DND-41 (cell line): ENCODE measurements around the gene C5orf52.
"Not testable (repeated sequence)": the region's sequence is repeated elsewhere in the genome, so short reads cannot be mapped to it uniquely, and the experiment has no call there.

ENCODE experiments used
- ATAC-seq: fragments of 200-7000 bp; cut with Tn5 transposase; 3 replicates; pipeline ENCODE4 v1.9.1; 2021; ENCODE audit warnings: low read depth; ENCODE audit not compliant: insufficient read depth
- DNase-seq: peaks from one replicate; pipeline ENCODE4 v3.0.0-alpha.2; 2020
- H2AFZ ChIP-seq: 2 replicates; pipeline ENCODE4 v1.6.0; 2012; ENCODE audit warnings: low read depth, low read length
- H3K27ac ChIP-seq: 2 replicates; pipeline ENCODE4 v1.5.1; 2012; ENCODE audit warnings: low read length, inconsistent platforms
- H3K27me3 ChIP-seq: fragments of 200-600 bp; sonication (generic); 2 replicates; pipeline ENCODE4 v1.6.0; 2012; ENCODE audit warnings: low read length, mild to moderate bottlenecking, inconsistent platforms; ENCODE audit not compliant: insufficient read depth, poor library complexity
- H3K36me3 ChIP-seq: 2 replicates; pipeline ENCODE4 v1.5.1; 2012; ENCODE audit warnings: low read length, inconsistent platforms; ENCODE audit not compliant: insufficient read depth
- H3K4me1 ChIP-seq: 2 replicates; pipeline ENCODE4 v1.5.1; 2012; ENCODE audit warnings: mild to moderate bottlenecking, low read length; ENCODE audit not compliant: insufficient read depth
- H3K4me2 ChIP-seq: 2 replicates; pipeline ENCODE4 v1.6.0; 2012; ENCODE audit warnings: mild to moderate bottlenecking, moderate library complexity, low read length, inconsistent platforms; ENCODE audit not compliant: insufficient read depth
- H3K4me3 ChIP-seq, 2 experiments: fragments of 200-600 bp in 1 of 2; shearing (Covaris generic) in 1 of 2; 2 replicates each; pipeline ENCODE4 v1.5.1; 2012 to 2016; ENCODE audit warnings: inconsistent platforms in 2 of 2, low read length in 2 of 2, mild to moderate bottlenecking in 2 of 2, low read depth in 1 of 2, moderate library complexity in 1 of 2
- H3K79me2 ChIP-seq: 2 replicates; pipeline ENCODE4 v1.6.0; 2012; ENCODE audit warnings: low read length, inconsistent platforms; ENCODE audit not compliant: insufficient read depth
- H3K9ac ChIP-seq: 2 replicates; pipeline ENCODE4 v1.6.0; 2012; ENCODE audit warnings: low read depth, mild to moderate bottlenecking, inconsistent platforms, low read length, moderate library complexity
- H3K9me3 ChIP-seq: 2 replicates; pipeline ENCODE4 v1.5.1; 2012; ENCODE audit warnings: low read length, moderate library complexity, mild to moderate bottlenecking, inconsistent platforms; ENCODE audit not compliant: insufficient read depth, severe bottlenecking
- H4K20me1 ChIP-seq: 2 replicates; pipeline ENCODE4 v1.6.0; 2012; ENCODE audit warnings: low read length; ENCODE audit not compliant: insufficient read depth
- EZH2 ChIP-seq: IDR thresholded peaks from 3 replicates; pipeline ENCODE4 v1.6.1; 2012; ENCODE audit warnings: borderline replicate concordance, low read depth, mild to moderate bottlenecking, moderate library complexity, low read length, inconsistent platforms; ENCODE audit not compliant: severe bottlenecking
- TF ChIP-seq, protein P1 (sequence below): IDR thresholded peaks from 2 replicates; pipeline ENCODE4 v1.5.1; 2012; ENCODE audit warnings: borderline replicate concordance, low read length, moderate library complexity, mild to moderate bottlenecking; ENCODE audit not compliant: poor library complexity, severe bottlenecking; ENCODE audit errors: extremely low read depth

Gene C5orf52

DNA sequence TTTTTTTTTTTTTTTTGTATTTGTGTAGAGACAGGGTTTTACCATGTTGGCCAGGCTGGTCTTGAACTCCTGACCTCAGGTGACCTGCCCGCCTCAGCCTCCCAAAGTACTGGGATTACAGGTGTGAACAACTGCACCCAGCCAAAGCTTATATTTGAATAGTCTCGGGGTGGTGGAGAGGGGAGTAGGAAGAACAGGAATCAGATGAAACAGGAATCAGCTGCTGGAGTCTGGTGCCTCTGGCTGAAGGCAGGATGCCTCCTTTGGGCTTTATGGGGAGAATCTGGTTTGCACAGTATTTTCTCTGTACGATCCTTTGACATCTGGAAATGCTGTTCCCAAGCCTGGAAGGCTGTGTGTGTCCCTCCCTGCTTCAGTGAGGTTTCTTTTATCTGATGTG lies 10.9 kb downstream of the C5orf52 start:
- Histone ChIP-seq H3K4me2 (no peak overlapping the region), H3K4me3 (no peak overlapping the region), H3K36me3 (no peaks in the 10 kb centered on the region), H3K4me1 (no peaks in the 10 kb centered on the region), H3K27ac (no peak overlapping the region), H4K20me1 (no peaks in the 10 kb centered on the region), H3K9ac (no peak overlapping the region), H2AFZ (no peak overlapping the region), H3K79me2 (no peaks in the 10 kb centered on the region), H3K9me3 (no peaks in the 10 kb centered on the region), H3K27me3 (no peaks in the 10 kb centered on the region)
- TF ChIP-seq, protein P1, sequence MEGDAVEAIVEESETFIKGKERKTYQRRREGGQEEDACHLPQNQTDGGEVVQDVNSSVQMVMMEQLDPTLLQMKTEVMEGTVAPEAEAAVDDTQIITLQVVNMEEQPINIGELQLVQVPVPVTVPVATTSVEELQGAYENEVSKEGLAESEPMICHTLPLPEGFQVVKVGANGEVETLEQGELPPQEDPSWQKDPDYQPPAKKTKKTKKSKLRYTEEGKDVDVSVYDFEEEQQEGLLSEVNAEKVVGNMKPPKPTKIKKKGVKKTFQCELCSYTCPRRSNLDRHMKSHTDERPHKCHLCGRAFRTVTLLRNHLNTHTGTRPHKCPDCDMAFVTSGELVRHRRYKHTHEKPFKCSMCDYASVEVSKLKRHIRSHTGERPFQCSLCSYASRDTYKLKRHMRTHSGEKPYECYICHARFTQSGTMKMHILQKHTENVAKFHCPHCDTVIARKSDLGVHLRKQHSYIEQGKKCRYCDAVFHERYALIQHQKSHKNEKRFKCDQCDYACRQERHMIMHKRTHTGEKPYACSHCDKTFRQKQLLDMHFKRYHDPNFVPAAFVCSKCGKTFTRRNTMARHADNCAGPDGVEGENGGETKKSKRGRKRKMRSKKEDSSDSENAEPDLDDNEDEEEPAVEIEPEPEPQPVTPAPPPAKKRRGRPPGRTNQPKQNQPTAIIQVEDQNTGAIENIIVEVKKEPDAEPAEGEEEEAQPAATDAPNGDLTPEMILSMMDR, result no peak
- no peak for TF ChIP-seq EZH2
- ATAC-seq, result no peak
- no peak for DNase-seq

DNA sequence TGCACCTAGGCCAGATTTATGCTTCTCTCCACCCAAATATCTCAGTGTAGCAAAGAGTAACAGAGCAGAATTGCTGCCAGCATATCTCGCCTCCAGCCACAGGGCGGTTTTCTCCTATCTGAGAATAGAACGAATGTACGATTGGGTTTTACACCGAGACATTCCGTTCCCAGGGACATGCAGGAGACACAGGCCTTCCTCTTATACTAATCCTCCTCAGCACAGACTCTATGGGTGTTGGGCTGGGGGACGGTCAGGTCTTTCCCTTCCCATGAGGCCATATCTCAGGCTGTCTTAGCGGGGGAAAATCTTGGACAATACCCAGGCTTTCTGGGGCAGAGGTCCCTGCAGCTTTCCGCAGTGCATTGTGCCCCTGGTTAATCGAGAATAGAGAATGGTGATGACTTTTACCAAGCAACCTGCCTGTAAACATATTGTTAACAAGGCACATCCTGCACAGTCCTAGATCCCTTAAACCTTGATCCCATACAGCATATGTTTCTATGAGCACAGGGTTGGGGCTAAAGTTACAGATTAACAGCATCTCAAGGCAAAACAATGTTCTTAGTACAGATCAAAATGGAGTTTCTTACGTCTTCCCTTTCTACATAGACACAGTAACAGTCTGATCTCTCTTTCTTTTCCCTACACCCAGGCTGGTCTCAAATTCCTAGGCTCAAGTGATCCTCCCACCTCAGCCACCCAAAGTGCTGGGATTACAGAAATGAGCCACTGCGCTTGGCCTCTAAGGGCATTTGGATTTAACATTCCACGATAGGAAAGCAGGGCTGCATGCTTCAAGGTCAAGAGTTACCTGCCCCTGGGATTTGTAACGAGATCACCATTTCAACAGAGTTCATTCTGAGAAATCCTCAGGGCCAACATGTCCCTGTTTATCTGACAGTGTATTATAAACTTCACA lies 15.2 kb downstream of the C5orf52 start:
- H3K79me2 ChIP-seq, DNase-seq, H2AFZ ChIP-seq, ATAC-seq, H3K27me3 ChIP-seq, H3K27ac ChIP-seq, H3K9ac ChIP-seq, H3K4me1 ChIP-seq, H3K9me3 ChIP-seq, H3K4me3 ChIP-seq, H3K4me2 ChIP-seq, H4K20me1 ChIP-seq, H3K36me3 ChIP-seq: not testable (repeated sequence)

DNA sequence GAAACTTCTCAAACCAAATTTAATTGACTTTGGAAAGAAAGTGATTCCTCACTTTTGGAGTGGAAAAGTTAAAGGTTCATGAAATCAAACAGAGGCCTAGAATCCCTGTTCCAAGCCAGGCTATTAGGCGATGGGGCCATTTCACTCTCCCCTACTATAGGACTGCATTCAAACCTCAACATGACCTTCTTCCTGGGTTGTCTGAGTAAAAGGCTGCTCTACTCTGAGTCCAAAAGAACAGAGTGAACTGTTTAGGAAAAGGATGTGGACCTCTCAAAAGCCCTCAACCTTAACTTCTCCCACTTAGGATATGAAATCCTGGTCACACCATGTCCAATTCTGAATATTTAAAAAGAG lies 15.8 kb downstream of the C5orf52 start:
- no peak overlapping the region for H2AFZ ChIP-seq
- H3K79me2 ChIP-seq, result no peaks in the 10 kb centered on the region
- H3K4me2 ChIP-seq, result no peak overlapping the region
- no peak overlapping the region for H3K9ac ChIP-seq
- H3K27ac ChIP-seq, result no peak overlapping the region
- TF ChIP-seq, protein P1, result no peak
- no peak for TF ChIP-seq EZH2
- H3K4me3 ChIP-seq, result no peak overlapping the region
- no peaks in the 10 kb centered on the region for H3K36me3 ChIP-seq
- no peak for DNase-seq
- no peak for ATAC-seq
- no peaks in the 10 kb centered on the region for H3K9me3 ChIP-seq
- H3K27me3 ChIP-seq, result no peaks in the 10 kb centered on the region
- no peaks in the 10 kb centered on the region for H3K4me1 ChIP-seq
- H4K20me1 ChIP-seq, result no peaks in the 10 kb centered on the region

DNA sequence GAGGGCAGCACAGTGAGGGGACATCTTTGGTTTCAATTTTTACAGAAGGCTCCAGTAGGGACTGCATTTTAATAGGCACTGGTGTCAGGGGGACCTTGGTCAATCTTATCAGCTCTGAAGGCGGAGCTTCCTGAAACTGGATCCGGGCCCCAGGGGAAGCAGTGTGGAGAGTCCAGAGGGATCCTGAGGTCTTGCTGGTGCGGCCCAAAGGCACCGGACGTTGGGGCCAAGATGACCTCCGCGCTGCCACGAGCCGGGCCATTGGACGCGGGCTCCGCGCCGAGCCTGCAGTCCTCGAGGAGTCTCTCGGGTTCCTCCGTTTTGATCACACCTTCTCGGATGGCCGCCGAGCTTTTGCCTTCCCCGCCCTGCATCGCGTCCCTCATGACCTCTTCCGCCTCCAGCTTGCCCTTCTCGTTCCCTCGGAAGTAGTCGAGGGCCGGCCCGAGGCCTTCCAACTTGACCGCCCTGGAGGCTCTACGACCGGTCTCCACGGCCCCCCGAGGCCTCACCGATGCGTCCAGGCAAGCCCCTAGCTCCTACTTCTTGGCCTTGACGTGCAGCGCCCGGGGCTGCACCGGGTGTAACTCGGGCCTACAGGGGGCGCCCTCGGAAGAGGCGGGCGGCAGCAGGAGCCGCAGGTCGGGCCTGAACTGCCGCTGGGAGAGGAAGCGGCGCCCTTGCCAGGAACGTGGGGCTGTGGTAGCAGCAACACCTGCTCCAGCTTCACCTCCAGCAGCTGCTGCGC lies 18.8 kb downstream of the C5orf52 start:
- Histone ChIP-seq H2AFZ (no peak overlapping the region), H3K9ac (no peak overlapping the region), H4K20me1 (no peaks in the 10 kb centered on the region), H3K27me3 (no peaks in the 10 kb centered on the region), H3K9me3 (no peaks in the 10 kb centered on the region), H3K36me3 (no peaks in the 10 kb centered on the region), H3K27ac (no peak overlapping the region), H3K4me2 (no peak overlapping the region), H3K4me1 (no peaks in the 10 kb centered on the region), H3K4me3 (no peak overlapping the region), H3K79me2 (no peaks in the 10 kb centered on the region)
- DNase-seq, result no peak
- TF ChIP-seq, protein P1, result no peak
- TF ChIP-seq EZH2, result no peak
- ATAC-seq, result no peak
